HG03558 (cell line): Measurements from ENCODE around the gene UPK1B.

ENCODE experiments used
- ATAC-seq: cut with Tn5 transposase; IDR thresholded peaks from one replicate; pipeline ENCODE4 v1.9.1; 2021; ENCODE audit warnings: moderate number of reproducible peaks; ENCODE audit not compliant: unreplicated experiment; ENCODE audit errors: extremely low read depth

The UPK1B gene

GRCh38 chr3:119175872-119176756, 2.7 kb downstream of the UPK1B start:
- no peak for ATAC-seq

- ATAC-seq: no peak
Measured at GRCh38 chr3:119176778-119177177, 3.4 kb downstream of the UPK1B start.

- ATAC-seq: no peak
Measured at GRCh38 chr3:119177321-119177720, 3.9 kb downstream of the UPK1B start.

GRCh38 chr3:119181765-119182164, 8.4 kb downstream of the UPK1B start:
- ATAC-seq: no peak

- no peak for ATAC-seq
Measured at GRCh38 chr3:119184111-119184510, 10.7 kb downstream of the UPK1B start.

GRCh38 chr3:119184796-119185570, 11.6 kb downstream of the UPK1B start:
- no peak for ATAC-seq

GRCh38 chr3:119187266-119187665, 13.9 kb downstream of the UPK1B start:
- ATAC-seq: no peak

GRCh38 chr3:119191800-119192199, 18.4 kb downstream of the UPK1B start:
- no peak for ATAC-seq

GRCh38 chr3:119194237-119195150, 21.1 kb downstream of the UPK1B start:
- ATAC-seq: no peak

- ATAC-seq: no peak
Measured at GRCh38 chr3:119195151-119195476, 21.7 kb downstream of the UPK1B start.

GRCh38 chr3:119195911-119196310, 22.5 kb downstream of the UPK1B start:
- no peak for ATAC-seq

GRCh38 chr3:119205209-119205608, 31.8 kb downstream of the UPK1B start:
- no peak for ATAC-seq

GRCh38 chr3:119205685-119206084, 32.3 kb downstream of the UPK1B start:
- no peak for ATAC-seq

- ATAC-seq: no peak
Measured at GRCh38 chr3:119206611-119207511, 33.5 kb downstream of the UPK1B start.

GRCh38 chr3:119207512-119207875, 34.1 kb downstream of the UPK1B start:
- ATAC-seq: no peak

- ATAC-seq: no peak
Measured at GRCh38 chr3:119211193-119211592, 37.8 kb downstream of the UPK1B start.

- no peak for ATAC-seq
Measured at GRCh38 chr3:119211803-119212202, 38.4 kb downstream of the UPK1B start.

- ATAC-seq: peak; percentile 99
Measured at GRCh38 chr3:119219069-119219468, 45.7 kb downstream of the UPK1B start.

- no peak for ATAC-seq
Measured at GRCh38 chr3:119220198-119220597, 46.8 kb downstream of the UPK1B start.
